Measurements from ENCODE around the gene ABHD17A.

The ABHD17A gene

DNA sequence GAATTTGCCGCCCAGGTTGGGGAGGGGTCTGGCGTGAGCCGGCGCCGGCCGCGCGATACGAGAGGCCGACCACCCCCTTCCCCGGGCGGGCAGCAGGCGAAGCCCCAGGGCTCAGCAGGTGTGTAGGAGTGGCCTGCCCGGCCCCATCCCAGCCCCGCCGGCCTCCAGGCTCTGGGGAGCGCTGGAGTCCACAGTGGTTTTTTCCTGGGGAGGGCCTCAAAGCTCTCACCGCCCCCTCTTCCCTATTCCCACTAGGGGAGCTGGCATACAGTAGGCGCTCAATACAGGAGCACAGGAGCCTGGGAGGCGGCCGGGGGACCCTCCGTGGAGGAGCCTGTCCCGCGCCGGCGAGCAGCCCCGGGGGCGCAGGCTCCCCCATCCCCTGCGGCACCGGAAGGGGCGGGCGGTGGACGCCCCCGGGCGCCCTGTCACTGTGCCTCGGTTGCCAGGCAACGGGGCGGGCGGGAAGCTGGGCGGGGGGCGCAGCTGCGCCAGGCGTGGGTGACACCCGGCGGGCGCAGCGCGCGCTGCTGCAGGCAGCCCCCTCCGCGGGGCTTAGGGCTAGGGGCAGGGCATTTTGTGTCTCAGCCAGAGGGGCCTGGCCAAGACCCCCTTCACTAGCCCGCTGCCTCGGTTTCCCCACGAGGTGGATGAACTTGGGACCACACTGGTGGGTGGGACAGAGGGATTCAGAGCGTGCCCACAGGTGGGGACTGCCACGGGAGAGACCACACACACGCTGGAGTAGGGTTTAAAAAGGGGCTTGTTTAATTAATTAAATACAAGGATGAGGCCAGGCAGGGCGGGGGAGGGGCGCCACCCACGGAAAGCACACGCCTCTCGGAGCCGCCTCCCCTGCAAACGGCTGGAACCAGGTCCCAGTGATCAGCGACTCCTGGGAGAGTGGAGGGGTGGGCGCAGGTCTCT lies 33.4 kb downstream of the ABHD17A start:
- H3K36me3 ChIP-seq (replicated peaks; ENCODE audit: insufficient read depth, low read length): no peaks in the 10 kb centered on the region
- H3K27me3 ChIP-seq (replicated peaks; ENCODE audit: insufficient read depth, low read length): no peaks in the 10 kb centered on the region
- peaks cover 41% of the 10 kb centered on the region for H3K4me1 ChIP-seq (ENCODE audit: low read length)
- DNase-seq: no peak
- no peaks in the 10 kb centered on the region for H3K9me2 ChIP-seq (replicated peaks; ENCODE audit: insufficient read depth, low read length)
- H3K79me2 ChIP-seq (ENCODE audit: low read length): peaks cover 64% of the 10 kb centered on the region
- H3K9me3 ChIP-seq (replicated peaks; ENCODE audit: insufficient read depth, low read length): no peaks in the 10 kb centered on the region
- H3K9ac ChIP-seq (ENCODE audit: low read length): no peak overlapping the region
- H3K4me2 ChIP-seq (ENCODE audit: low read depth, low read length): no peak overlapping the region
- no peak overlapping the region for H3K27ac ChIP-seq (ENCODE audit: low read length)
- H4K20me1 ChIP-seq (ENCODE audit: insufficient read depth, low read length): peaks cover 7% of the 10 kb centered on the region; the same call in 1 of the 2 replicates
- TF ChIP-seq EZH2phosphoT487 (IDR thresholded peaks at IDR 0.05; ENCODE audit: low read length): no peak
- TF ChIP-seq CTCF (IDR thresholded peaks at IDR 0.05; ENCODE audit: low read length): no peak
- no peak for TF ChIP-seq EZH2 (optimal IDR thresholded peaks at IDR 0.05; ENCODE audit: low read depth, low read length)
- H3K4me3 ChIP-seq (ENCODE audit: low read length): no peak overlapping the region
- H2AFZ ChIP-seq (ENCODE audit: low read length): no peak overlapping the region
- H3F3A ChIP-seq (ENCODE audit: insufficient read depth, low read length): peaks cover 26% of the 10 kb centered on the region

GRCh38 chr19:1850809-1851653 lies 34.3 kb downstream of the ABHD17A start:
- peaks cover 44% of the 10 kb centered on the region for H3K4me1 ChIP-seq (ENCODE audit: low read length)
- H3K9ac ChIP-seq (ENCODE audit: low read length): no peak overlapping the region
- no peak overlapping the region for H3K27ac ChIP-seq (ENCODE audit: low read length)
- peaks cover 65% of the 10 kb centered on the region for H3K79me2 ChIP-seq (ENCODE audit: low read length)
- H3K9me3 ChIP-seq (replicated peaks; ENCODE audit: insufficient read depth, low read length): no peaks in the 10 kb centered on the region
- H3K27me3 ChIP-seq (replicated peaks; ENCODE audit: insufficient read depth, low read length): no peaks in the 10 kb centered on the region
- H2AFZ ChIP-seq (ENCODE audit: low read length): no peak overlapping the region
- no peak overlapping the region for H3K4me2 ChIP-seq (ENCODE audit: low read depth, low read length)
- TF ChIP-seq CTCF (IDR thresholded peaks at IDR 0.05; ENCODE audit: low read length) (peak; percentile 25), EZH2phosphoT487 (IDR thresholded peaks at IDR 0.05; ENCODE audit: low read length) (no peak), EZH2 (optimal IDR thresholded peaks at IDR 0.05; ENCODE audit: low read depth, low read length) (no peak)
- peaks cover 20% of the 10 kb centered on the region for H3F3A ChIP-seq (ENCODE audit: insufficient read depth, low read length)
- H3K9me2 ChIP-seq (replicated peaks; ENCODE audit: insufficient read depth, low read length): no peaks in the 10 kb centered on the region
- H3K4me3 ChIP-seq (ENCODE audit: low read length): no peak overlapping the region
- H3K36me3 ChIP-seq (replicated peaks; ENCODE audit: insufficient read depth, low read length): no peaks in the 10 kb centered on the region
- no peak for DNase-seq
- peaks cover 13% of the 10 kb centered on the region; the same call in 1 of the 2 replicates for H4K20me1 ChIP-seq (ENCODE audit: insufficient read depth, low read length)

- no peaks in the 10 kb centered on the region for H3K36me3 ChIP-seq (replicated peaks; ENCODE audit: insufficient read depth, low read length)
Measured at GRCh38 chr19:1849886-1850398, 35.4 kb downstream of the ABHD17A start.

More at GRCh38 chr19:1849886-1850398, 35.4 kb downstream of the ABHD17A start:
- H3K4me3 ChIP-seq (ENCODE audit: low read length): no peak overlapping the region
- H3K79me2 ChIP-seq (ENCODE audit: low read length): peaks cover 67% of the 10 kb centered on the region
- peaks cover 17% of the 10 kb centered on the region for H4K20me1 ChIP-seq (ENCODE audit: insufficient read depth, low read length)
- H3F3A ChIP-seq (ENCODE audit: insufficient read depth, low read length): peaks cover 12% of the 10 kb centered on the region
- no peak overlapping the region for H2AFZ ChIP-seq (ENCODE audit: low read length)
- H3K9ac ChIP-seq (ENCODE audit: low read length): no peak overlapping the region
- H3K27me3 ChIP-seq (replicated peaks; ENCODE audit: insufficient read depth, low read length): no peaks in the 10 kb centered on the region
- no peak overlapping the region for H3K4me2 ChIP-seq (ENCODE audit: low read depth, low read length)
- no peaks in the 10 kb centered on the region for H3K9me2 ChIP-seq (replicated peaks; ENCODE audit: insufficient read depth, low read length)
- DNase-seq: no peak
- peaks cover 36% of the 10 kb centered on the region for H3K4me1 ChIP-seq (ENCODE audit: low read length)
- TF ChIP-seq EZH2phosphoT487 (IDR thresholded peaks at IDR 0.05; ENCODE audit: low read length): no peak
- TF ChIP-seq CTCF (IDR thresholded peaks at IDR 0.05; ENCODE audit: low read length): no peak
- no peak overlapping the region for H3K27ac ChIP-seq (ENCODE audit: low read length)
- no peaks in the 10 kb centered on the region for H3K9me3 ChIP-seq (replicated peaks; ENCODE audit: insufficient read depth, low read length)
